HG02870 (cell line): Measurements from ENCODE around the gene TCIRG1.

Experiments
- ATAC-seq: cut with Tn5 transposase; IDR thresholded peaks from one replicate; pipeline ENCODE4 v1.9.1; 2021; ENCODE audit warnings: mild to moderate bottlenecking, moderate library complexity; ENCODE audit not compliant: unreplicated experiment

The TCIRG1 gene

DNA sequence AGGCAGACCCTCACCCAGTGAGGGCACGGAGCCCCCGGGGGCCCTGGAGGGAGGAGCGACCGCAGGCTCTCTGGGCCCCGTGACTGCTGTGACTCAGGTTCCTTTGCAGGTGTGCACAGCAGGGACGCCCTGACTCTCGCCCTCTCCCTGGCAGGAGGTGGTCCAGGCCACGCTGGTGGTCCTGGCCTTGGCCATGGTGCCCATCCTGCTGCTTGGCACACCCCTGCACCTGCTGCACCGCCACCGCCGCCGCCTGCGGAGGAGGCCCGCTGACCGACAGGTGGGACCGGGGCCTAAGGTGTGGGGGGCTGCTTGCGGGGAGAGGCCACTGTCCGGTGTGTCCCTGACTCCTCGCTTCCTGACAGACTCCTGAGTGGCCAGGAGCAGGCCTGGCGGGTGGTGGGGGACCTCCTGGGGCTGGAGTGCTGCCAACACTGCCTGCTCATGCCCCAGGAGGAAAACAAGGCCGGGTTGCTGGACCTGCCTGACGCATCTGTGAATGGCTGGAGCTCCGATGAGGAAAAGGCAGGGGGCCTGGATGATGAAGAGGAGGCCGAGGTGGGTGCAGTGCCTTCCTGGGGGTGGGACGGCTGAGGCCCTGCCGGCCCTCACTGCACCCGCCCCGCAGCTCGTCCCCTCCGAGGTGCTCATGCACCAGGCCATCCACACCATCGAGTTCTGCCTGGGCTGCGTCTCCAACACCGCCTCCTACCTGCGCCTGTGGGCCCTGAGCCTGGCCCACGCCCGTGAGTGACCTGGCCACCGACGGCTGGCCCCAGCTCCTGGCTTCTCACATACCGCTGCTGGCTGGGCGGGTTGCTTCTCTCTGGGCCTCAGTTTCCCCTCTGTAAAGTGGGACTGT is 10.9 kb downstream of the TCIRG1 start:
- ATAC-seq, result no peak

DNA sequence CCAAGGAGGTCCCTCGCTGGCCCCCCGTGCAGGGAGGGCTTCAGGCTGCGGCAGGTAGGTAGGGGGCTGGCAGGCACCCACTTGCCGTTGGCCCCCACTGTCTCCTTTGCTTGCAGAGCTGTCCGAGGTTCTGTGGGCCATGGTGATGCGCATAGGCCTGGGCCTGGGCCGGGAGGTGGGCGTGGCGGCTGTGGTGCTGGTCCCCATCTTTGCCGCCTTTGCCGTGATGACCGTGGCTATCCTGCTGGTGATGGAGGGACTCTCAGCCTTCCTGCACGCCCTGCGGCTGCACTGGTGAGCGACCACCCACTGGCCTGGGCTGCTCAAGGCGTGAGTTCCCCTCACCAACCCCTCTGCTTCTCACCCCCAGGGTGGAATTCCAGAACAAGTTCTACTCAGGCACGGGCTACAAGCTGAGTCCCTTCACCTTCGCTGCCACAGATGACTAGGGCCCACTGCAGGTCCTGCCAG is 11.6 kb downstream of the TCIRG1 start:
- ATAC-seq, result no peak

DNA sequence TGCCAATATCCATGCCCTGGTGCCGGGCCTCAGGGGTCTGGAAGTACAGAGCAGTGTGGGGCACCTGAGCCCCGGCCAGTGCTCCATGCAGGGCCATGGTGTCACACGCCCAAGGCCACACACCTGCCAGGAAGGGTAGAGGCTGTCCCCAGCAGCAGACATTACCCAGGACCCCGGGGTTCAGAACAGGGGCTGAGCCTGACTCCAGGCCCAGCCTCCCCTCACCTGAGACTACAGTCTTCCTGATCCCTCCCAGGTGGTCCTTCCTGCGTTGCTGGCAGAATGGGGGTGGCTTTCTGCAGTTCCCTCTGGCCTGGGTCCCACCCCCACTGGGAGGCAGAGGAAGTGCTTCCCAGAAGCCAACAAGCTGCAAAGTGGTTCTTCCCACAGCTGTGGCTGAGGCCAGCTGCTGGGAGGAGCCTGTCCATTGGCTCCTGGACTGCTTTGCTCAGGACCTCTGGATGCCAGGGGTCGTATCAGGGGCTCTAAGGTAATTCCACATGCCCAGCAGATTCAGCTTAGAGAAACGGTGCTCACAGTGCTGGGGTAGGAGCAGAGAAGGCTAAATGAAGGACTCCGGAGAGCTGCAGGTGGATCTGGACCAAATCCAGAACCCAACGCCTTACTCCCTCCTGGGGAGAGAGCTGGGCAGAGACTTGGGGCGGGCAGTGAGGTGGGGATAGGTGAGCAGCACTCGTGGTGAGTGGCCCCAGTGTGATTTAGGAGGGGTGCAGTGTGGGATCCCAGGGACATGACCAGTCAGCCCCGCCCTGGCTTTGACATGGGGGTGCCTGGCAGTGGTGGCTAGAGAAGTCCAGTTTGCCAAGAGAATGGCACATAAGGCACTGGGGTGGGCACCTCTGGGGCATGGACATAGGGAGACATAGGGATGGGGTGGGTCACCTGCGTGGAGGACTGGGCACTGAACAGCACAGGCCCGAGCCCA is 12.6 kb downstream of the TCIRG1 start:
- ATAC-seq, result no peak

DNA sequence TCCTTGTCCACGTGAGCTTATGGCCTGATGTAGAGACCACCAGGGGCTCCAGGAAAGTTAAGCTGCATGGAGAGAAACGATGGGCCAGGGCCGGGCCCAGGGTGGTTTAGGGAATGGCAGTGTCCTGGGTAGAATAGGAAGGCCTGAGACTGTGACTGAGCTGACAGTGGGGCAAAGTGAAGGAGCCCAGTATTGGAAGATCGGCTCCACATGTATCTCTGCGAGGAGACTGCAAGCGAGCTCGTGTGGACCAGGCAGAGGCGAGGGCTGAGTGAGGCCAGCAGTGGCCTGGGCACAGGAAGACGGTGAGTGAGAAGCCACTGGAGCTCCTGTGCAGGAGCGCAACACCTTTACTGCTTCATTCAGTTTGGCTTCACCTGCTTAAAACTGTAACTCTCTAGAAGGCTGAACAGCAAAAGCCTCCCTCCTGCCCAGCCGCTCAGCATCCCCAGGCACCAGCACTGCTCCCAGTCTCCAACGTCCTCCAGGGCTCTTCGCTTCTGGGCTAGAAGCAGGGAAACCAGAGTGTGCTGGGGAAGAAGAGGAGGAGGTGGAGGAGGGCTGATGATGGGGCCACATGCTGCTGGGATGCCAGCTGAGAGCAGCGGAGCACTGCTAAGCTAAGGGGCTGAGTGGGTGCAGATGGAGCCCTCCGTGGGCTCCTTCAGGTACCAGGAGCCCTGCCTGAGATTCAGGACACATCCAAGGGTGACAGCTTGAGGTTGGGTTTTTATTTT is 13.5 kb downstream of the TCIRG1 start:
- ATAC-seq, result no peak

DNA sequence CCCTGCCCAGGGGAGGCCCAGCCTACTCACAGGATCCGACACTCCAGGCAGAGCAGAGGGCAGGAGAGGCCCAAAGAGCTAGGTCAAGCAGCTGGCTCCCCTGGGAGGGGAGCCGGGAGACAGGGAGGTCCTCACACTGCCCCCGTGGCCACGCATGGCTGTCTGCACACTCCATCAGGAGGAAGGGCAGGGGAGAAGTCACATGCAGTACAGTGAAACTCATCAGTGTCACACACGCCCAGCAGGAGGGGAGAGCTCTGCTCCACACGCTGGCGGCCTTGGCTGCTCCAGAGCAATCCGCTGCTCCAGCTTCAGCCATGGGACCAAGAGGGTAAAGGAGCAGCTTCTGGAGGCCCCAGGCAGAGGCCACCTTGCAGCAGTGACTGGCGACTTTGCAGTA is 14.3 kb downstream of the TCIRG1 start:
- ATAC-seq, result no peak

DNA sequence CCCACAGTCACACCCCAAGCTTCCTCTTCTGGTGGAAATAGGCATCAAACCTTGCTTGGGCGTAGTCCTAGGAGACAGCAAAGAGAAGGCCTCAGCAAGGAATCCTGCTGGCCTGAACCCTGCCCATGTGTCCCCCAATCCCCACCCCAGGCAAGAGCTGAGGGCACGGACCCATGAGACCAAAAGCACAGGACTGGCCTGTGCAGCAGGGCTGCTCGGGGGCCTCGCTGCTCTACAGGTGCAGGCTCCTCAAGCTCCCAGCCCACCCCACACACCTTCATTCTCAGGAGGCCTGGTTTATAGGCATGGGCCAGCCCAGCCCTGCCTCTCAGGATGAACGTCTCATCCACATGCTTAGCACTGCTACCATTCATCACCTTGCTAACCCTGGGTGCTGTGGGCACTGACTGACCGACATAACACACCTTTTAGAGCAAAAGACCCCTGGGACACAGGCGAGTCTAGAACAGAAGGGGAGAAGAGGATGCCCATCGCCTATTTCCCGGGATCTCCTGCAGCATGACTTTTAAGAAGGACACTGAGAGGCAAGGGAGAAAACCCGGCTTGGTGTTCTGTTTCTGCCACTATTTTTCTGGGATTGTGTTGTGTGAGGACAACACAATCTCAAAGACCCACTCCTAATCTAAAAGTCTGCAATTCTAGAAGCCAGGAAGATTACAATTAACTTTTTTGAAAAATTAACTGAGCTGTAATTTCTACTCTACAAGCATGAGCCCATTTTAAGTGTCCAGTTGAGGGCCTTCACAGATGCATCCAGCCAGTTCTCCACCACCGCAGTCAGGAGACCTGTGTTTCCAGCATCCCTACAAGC is 15.4 kb downstream of the TCIRG1 start:
- no peak for ATAC-seq

DNA sequence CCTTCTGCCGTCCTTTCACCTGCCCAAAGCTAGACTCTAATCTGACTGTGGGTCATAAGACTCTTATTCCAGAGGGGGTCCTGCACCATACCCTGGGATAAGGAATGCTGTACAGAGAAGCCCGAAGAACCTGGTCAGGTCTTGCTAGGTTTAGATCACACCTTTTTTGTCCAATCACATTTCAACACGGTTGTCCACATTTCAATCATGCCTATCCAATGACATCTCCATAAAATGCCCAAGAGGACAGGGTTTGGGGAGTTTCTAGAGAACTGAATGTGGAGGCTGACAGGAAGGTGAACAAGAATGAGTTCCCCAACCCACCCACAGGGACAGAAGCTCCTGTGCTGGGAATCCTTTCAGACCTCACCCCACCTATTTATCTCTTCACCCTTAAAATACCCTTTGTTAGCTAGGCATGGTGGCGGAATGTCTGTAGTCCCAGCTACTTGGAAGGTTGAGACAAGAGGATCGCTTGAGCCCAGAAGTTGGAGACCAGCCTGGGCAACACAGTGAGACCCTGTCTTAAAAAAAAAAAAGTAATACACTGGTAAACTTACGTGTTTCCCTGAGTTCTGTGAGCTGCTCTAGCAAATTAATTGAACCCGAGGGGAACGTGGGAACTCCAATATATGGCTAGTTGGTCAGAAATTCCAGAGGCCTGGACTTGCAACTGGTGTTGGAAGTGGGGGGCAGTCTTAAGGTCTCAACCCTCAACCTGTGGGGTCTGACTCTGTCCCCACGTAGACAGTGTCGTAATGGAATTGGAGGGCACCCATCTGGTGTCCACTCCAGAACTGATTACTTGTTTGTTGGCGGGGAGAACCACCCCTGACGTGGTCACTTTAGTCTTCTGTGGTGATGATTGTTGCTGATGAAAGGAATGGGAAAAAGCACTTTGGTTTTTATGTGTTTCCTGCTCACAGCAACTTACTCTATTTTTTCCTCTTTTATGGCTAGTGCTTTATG is 17.8 kb downstream of the TCIRG1 start:
- ATAC-seq, result no peak

DNA sequence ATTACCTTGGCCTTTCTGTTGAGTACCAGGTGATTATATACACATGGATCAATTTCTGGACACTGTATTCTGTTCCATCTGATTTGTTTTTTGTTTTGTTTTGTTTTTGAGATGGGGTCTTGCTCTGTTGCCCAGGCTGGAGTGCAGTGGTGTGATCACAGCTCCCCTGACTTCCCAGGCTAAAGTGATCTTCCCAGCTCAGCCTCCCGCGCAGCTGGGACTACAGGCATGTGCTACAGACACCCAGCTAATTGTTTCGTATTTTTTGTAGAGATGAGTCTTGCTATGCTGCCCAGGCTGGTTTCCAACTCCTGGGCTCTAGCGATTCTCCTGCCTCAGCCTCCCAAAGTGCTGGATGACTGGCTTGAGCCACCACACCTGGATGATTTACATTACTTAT is 19.0 kb downstream of the TCIRG1 start:
- ATAC-seq, result no peak

DNA sequence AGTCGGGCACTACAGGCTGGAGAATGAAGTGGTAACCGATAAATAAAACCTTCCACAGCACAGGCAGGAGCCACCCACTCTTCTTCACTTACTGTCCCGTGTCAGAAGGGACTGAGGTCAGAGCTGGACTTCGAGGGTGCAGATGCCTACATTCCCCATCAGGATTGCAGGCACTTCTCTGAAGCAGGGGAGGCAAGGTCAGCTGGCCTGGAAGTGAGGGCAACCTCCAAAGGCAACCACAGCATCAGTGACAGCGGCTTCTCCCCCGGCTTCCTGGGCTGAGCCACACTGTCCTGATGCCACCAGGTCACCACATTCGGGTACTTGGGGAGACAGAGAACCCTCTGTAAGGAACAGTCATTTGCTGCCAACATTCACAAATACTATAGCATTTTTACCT is 22.7 kb downstream of the TCIRG1 start:
- ATAC-seq, result no peak

DNA sequence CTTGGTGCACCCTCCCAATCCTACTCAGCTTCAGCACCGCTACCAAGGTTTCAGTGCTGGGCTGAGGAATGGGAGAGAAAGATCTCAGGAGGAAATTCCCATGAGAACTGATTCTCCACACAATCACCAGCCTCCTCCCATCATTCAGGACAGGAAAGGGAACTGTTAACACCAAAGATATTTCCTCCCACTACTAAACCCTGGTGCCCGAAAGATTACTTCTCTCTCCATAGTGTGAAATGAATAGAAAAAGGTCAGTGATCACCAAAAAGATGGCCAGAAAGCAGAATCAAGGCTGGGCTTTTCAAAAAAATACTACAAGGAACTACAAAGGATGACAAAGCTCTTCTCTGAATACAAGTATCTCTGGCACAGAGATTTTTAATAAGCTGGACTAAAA is 26.1 kb downstream of the TCIRG1 start:
- no peak for ATAC-seq

DNA sequence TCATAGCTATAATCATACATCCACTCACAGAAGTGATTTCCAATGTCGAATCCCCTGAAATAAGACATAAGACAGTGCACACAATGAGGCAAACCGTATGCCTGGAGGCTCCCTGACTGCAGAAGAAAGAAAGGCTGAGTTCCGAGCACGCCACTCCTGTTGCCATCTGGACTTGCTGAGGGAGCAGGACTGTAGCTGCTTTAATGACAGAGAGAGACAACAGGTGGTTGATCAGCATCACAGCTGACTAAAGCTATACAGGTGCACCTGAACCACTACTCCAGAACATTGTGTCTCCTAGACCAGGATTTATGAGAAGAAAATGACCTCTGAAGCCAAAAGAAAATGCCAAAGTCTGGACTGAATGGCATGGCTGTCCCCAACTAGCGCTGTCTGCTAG is 27.0 kb downstream of the TCIRG1 start:
- no peak for ATAC-seq

DNA sequence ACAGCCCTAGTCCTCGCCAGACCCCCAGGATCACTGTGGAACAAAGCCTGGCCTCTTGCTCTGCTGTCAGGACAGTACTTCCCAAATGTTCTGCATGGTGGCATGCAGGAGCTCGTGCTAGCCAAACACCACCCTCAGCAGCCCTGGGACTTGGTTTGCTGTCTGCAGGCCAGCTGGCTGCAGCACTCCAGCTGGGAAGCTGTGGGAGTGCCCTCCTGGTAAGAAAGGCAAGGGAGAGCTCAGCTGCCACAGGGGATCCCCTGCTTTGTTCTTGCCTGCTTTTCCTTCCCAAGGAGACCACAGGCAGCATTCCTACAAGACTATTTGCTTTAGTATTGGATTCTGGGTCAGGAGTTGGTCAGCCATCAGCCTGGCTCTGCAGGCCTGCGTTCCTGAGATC is 27.9 kb downstream of the TCIRG1 start:
- no peak for ATAC-seq

DNA sequence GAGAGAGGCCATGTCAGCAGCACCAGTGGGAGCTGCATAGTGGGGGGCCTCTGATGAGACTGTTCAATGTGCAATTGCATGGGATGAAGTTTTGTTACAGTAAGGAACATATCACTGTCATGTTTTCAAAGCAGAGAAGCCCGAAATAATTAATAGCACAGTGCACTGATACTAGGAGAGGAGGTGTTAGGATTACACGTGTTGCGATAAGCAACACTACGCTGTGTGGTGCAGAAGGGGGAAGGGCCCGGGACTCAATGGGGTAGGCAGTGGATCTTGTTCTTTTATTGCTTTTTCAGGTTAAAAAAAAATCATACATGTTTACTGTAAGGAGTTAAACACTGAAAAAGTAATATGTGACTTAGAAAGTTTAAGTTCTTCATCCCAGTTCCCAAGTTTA is 29.2 kb downstream of the TCIRG1 start:
- no peak for ATAC-seq

DNA sequence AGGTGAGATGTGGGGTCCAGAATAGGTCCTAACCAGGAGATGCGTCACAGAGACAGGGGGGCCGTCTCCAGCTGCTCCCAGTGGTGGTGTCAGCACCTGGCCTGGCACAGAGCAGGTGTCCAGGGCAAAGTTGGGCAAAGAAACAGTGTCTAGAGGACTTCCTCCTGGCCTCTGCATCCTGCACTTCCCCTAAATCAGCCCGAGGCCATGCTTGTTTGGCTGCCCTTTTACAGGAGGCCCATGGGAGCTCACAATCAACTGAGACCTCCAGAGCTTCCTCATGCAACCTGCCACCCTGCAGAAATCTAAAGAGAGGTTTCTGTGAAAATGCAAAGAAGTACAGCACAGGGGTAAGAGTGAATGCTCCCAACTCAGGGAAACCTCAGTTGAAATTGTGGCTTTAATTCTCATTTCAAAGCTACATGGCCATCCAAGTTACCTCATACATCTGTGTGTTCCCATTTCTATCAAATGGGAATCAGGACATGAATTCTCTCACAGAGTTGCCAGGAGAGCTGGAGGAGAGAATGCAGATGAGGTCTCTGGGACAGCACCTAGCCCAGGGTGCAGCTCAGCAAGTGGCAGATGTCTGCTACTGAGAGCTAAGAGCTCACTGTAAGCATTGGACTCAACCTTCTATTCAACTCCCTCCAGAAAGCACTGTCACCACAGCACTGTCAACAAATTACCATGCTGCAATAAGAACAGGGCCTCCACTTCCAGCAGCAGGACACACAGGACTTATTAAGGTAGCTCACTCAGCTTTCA is 32.6 kb downstream of the TCIRG1 start:
- no peak for ATAC-seq

DNA sequence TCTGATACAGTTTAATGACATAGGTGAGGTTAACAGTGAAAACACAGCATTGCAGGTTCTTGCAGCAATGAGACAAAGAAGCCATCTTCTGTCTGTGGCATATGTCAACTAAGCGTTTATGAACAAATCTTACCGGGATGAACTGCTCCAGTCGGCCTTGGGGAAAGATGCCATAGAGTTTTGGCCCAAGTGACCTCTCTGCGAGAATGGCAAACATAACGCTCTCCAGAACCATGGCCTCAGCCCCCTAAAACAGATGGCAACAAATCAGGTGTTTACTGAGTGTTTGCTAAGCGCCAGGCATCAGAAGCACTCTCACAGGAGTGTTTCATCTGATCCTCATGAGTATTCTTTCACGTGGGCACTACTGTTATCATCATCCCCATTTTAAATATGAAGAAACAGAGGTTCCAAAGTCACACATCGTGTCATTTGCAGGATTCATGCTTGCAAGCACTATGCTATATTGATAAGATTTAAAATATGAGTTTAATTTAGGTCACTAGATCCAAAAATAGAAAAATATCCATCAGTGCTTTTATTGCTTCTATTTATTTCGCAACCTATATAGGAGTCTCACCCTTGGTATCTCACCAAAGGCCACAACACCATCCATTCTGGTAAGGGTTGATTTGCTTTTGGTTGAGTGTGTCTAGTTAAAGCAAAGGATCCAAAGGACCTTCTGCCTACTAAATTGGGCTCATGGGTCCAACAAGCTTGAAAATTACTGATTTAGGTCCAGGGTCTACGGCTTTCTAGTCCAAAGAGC is 35.9 kb downstream of the TCIRG1 start:
- no peak for ATAC-seq

DNA sequence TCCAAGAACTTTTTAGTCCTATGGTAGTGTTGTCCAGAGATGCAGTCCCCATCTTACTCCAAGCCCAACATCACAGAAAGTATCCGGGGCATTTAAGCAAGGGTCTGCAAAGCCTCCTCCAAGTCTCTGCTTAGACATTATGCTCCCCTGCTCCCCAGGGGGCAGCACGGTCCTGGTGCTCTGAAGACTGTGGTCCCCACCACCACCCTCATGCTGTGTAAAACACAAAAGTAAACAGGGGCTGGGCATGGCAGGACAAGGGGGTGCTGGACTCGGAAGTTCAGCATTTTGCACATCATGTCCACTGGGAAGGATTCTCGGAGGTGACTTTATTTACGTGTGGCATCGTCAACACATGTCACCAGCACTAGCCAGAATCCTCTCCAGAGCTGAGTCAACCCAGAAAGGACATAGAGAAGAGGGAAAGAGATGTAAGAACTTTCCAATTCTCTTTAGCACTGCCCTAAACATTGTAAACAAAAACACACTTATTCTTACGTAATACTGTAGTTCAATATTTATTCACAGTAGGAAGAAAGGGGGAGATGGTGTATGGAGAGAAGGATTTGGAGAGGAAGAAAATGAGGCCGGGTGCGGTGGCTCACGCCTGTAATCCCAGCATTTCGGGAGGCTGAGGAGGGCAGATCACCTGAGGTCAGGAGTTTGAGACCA is 37.7 kb downstream of the TCIRG1 start:
- no peak for ATAC-seq
